Measurements from ENCODE around the gene TXLNB.
"Not testable (repeated sequence)": the region's sequence is repeated elsewhere in the genome, so short reads cannot be mapped to it uniquely, and the experiment has no call there.

TXLNB gene

GRCh38 chr6:139265512-139266190 is 26.1 kb downstream of the TXLNB start:
- DNase-seq, result no peak

- DNase-seq, result no peak
Measured at GRCh38 chr6:139262519-139263300, 29.1 kb downstream of the TXLNB start.

GRCh38 chr6:139257821-139258398 is 33.9 kb downstream of the TXLNB start:
- DNase-seq, result no peak

GRCh38 chr6:139257291-139257690 is 34.5 kb downstream of the TXLNB start:
- no peak for DNase-seq

- peak in 1 of 3 donors; percentile 22 for DNase-seq
Measured at GRCh38 chr6:139256087-139256486, 35.7 kb downstream of the TXLNB start.

- DNase-seq, result no peak
Measured at GRCh38 chr6:139254196-139254595, 37.6 kb downstream of the TXLNB start.

GRCh38 chr6:139253656-139254055 is 38.1 kb downstream of the TXLNB start:
- no peak for DNase-seq

GRCh38 chr6:139251691-139252390 is 40.0 kb downstream of the TXLNB start:
- DNase-seq, result no peak

- peak; percentile 32 to 73 (median 55) for DNase-seq
Measured at GRCh38 chr6:139251045-139251690, 40.6 kb downstream of the TXLNB start.

GRCh38 chr6:139250296-139251044 is 41.3 kb downstream of the TXLNB start:
- peak; percentile 47 to 67 (median 59) for DNase-seq

- DNase-seq, result peak; percentile 83 to 91 (median 84)
Measured at GRCh38 chr6:139249395-139249794, 42.4 kb downstream of the TXLNB start.

GRCh38 chr6:139248911-139249310 is 42.9 kb downstream of the TXLNB start:
- DNase-seq, result no peak

- no peak for DNase-seq
Measured at GRCh38 chr6:139247618-139248017, 44.2 kb downstream of the TXLNB start.

GRCh38 chr6:139243536-139243935 is 48.3 kb downstream of the TXLNB start:
- no peak for DNase-seq

- no peak for DNase-seq
Measured at GRCh38 chr6:139242457-139243240, 49.1 kb downstream of the TXLNB start.

- DNase-seq, result no peak
Measured at GRCh38 chr6:139240161-139241010, 51.4 kb downstream of the TXLNB start.

- no peak for DNase-seq
Measured at GRCh38 chr6:139239064-139239463, 52.7 kb downstream of the TXLNB start.

GRCh38 chr6:139236105-139236504 is 55.7 kb downstream of the TXLNB start:
- no peak for DNase-seq

- DNase-seq, result no peak
Measured at GRCh38 chr6:139235661-139236060, 56.1 kb downstream of the TXLNB start.

- DNase-seq, result not testable (repeated sequence)
Measured at GRCh38 chr6:139234193-139234592, 57.6 kb downstream of the TXLNB start.

All from suppressor macrophage treated with lipopolysaccharide for 1 hour (primary cell).